GM12878 (cell line): ENCODE measurements around the gene GRB10. TPM values are rescaled to one million over a fixed set of nuclear protein-coding genes. Genes with fewer than 3 reads are reported as not detected.

Experiments used
- ATAC-seq: fragments of 200-7000 bp; cut with Tn5 transposase; 3 replicates; pipeline ENCODE4 v1.9.1; 2020; ENCODE audit warnings: mild to moderate bottlenecking, moderate library complexity
- BruUV-seq: library from RNA; stranded (reverse); fragments of 400-500 nt; replicated peaks from 2 replicates; lab custom pipeline; 2021; lab: Mats Ljungman, UMichigan
- CTCF ChIA-PET: fragments of 300-600 bp; sonication (Branson Sonifier 250); formaldehyde crosslinking; extraction: SDS; loops from one replicate; lab custom pipeline; 2021; ENCODE audit warnings: inconsistent platforms; lab: Yijun Ruan, JAX
- POLR2A ChIA-PET: fragments of 350-600 bp; formaldehyde crosslinking; extraction: SDS; loops from one replicate; lab custom pipeline; 2021; ENCODE audit warnings: inconsistent platforms; lab: Charles Lee
- RAD21 ChIA-PET: fragments of 300-600 bp; sonication (Branson Sonifier 250); formaldehyde crosslinking; loops from one replicate; lab custom pipeline; 2023; ENCODE audit warnings: antibody characterized with exemption; ENCODE audit not compliant: unreplicated experiment; lab: Charles Lee
- SMC1A ChIA-PET: fragments of 300-600 bp; sonication (Branson Sonifier 250); formaldehyde crosslinking; loops from one replicate; lab custom pipeline; 2023; ENCODE audit not compliant: unreplicated experiment, uncharacterized antibody; lab: Charles Lee
- DNase-seq: peaks from one replicate; pipeline ENCODE4 v3.0.0-alpha.2; 2011; ENCODE audit warnings: low read depth, low spot score
- FAIRE-seq: peaks from 3 replicates; lab custom pipeline; 2011; peaks lifted over from hg19 to GRCh38; lab: Jason Lieb, UNC
- H2AFZ ChIP-seq: 2 replicates; pipeline ENCODE4 v1.6.0; 2011; ENCODE audit warnings: low read depth, low read length, control low read depth; ENCODE audit not compliant: control insufficient read depth
- H3K27ac ChIP-seq: 2 replicates; pipeline ENCODE4 v1.5.1; 2011; ENCODE audit warnings: control low read depth; ENCODE audit not compliant: control insufficient read depth, insufficient read depth
- H3K27me3 ChIP-seq, 2 experiments: replicated peaks in 1 of 2; 2 replicates each; pipeline versions ENCODE4 v1.6.0 to v1.6.1; 2011; ENCODE audit warnings: low read length in 1 of 2; ENCODE audit not compliant: control insufficient read depth in 2 of 2, insufficient read depth in 2 of 2
- H3K36me3 ChIP-seq, 2 experiments: 2 replicates each; pipeline ENCODE4 v1.5.1; 2011; ENCODE audit warnings: low read length in 1 of 2; ENCODE audit not compliant: control insufficient read depth in 2 of 2, insufficient read depth in 2 of 2
- H3K4me1 ChIP-seq: 2 replicates; pipeline ENCODE4 v1.6.1; 2011; ENCODE audit warnings: mild to moderate bottlenecking, low read length, moderate library complexity, mixed read lengths; ENCODE audit not compliant: control insufficient read depth, insufficient read depth
- H3K4me2 ChIP-seq: 2 replicates; pipeline ENCODE4 v1.6.0; 2011; ENCODE audit warnings: control low read depth; ENCODE audit not compliant: control insufficient read depth, insufficient read depth
- H3K4me3 ChIP-seq: fragments of 200-600 bp; sonication (generic); 2 replicates; pipeline ENCODE4 v1.5.1; 2016
- H3K79me2 ChIP-seq: 2 replicates; pipeline ENCODE4 v1.6.0; 2011; ENCODE audit warnings: low read length; ENCODE audit not compliant: control insufficient read depth, insufficient read depth
- H3K9ac ChIP-seq: 2 replicates; pipeline ENCODE4 v1.8.0; 2011; ENCODE audit warnings: low read length, control low read depth, mixed read lengths; ENCODE audit not compliant: control insufficient read depth, insufficient read depth
- H3K9me3 ChIP-seq: replicated peaks from 3 replicates; pipeline ENCODE4 v1.5.1; 2011; ENCODE audit warnings: mild to moderate bottlenecking, low read length; ENCODE audit not compliant: control insufficient read depth, insufficient read depth
- H4K20me1 ChIP-seq: 2 replicates; pipeline ENCODE4 v1.6.0; 2011; ENCODE audit not compliant: control insufficient read depth, insufficient read depth
- CHD4 ChIP-seq: fragments of 200-600 bp; sonication (generic); IDR thresholded peaks from 2 replicates; pipeline ENCODE4 v1.6.1; 2016; ENCODE audit warnings: mild to moderate bottlenecking
- IKZF1 ChIP-seq: fragments of 450-650 bp; conservative IDR thresholded peaks from 2 replicates; pipeline ENCODE4 v1.6.1; 2017; ENCODE audit warnings: antibody characterized with exemption, mild to moderate bottlenecking
- RAD21 ChIP-seq: IDR thresholded peaks from 2 replicates; pipeline ENCODE4 v1.6.1; 2011; ENCODE audit warnings: mild to moderate bottlenecking, low read depth, low read length, moderate library complexity; ENCODE audit not compliant: insufficient read depth
- RFX5 ChIP-seq: IDR thresholded peaks from 2 replicates; pipeline ENCODE4 v1.6.1; 2011; ENCODE audit warnings: low read depth, low read length, improper control_type of control experiment
- WGBS: methylation state at CpG from one replicate; pipeline ENCODE4 v1.1.6; 2016; ENCODE audit warnings: low lambda C conversion rate; ENCODE audit not compliant: insufficient replicate concordance, insufficient coverage; ENCODE audit errors: missing lambda C conversion rate; 5-methylcytosine and 5-hydroxymethylcytosine counted together
- in situ Hi-C: fragments of 300-500 bp; cut with MboI; formaldehyde crosslinking; loops from 9 replicates; pipeline ENCODE4 v1.14.3; 2018; ENCODE audit warnings: mixed read lengths
- intact Hi-C: fragments of 100-400 bp; cut with micrococcal nuclease; formaldehyde crosslinking; loops from one replicate; pipeline ENCODE4 v1.14.2; 2022; ENCODE audit not compliant: unreplicated experiment
- polyA plus RNA-seq, 11 experiments: library from polyadenylated mRNA; depleted of rRNA in 4 of 11; unstranded in 6 of 11; stranded (reverse) in 5 of 11; fragments of >200 nt; fragmentation: Nextera tagmentation in 4 of 11; fragmentation: Illumina TruSeq in 1 of 11; extraction: Ambion mirVana in 4 of 11; extraction: Trizol in 1 of 11; gene quantifications; 1 replicate in 1 of 11; 2 replicates in 10 of 11; pipeline versions ENCODE4 v1.2.1 to v1.2.3, GENCODE V29; 2011 to 2016; ENCODE audit warnings: inconsistent platforms in 2 of 11, missing spikeins in 2 of 11, low read depth in 1 of 11
- total RNA-seq, 4 experiments: library from RNA; depleted of rRNA in 3 of 4; stranded (reverse); fragments of >200 nt in 3 of 4; fragmentation: Illumina TruSeq in 1 of 4; extraction: Trizol in 1 of 4; gene quantifications; 2 replicates each; pipeline versions ENCODE4 v1.2.1 to v1.2.3, GENCODE V29; 2013 to 2021
- TF ChIP-seq, protein P1 (sequence below): fragments of 450-650 bp; IDR thresholded peaks from 2 replicates; pipeline ENCODE4 v1.6.1; 2017; ENCODE audit warnings: mild to moderate bottlenecking, moderate library complexity
- TF ChIP-seq, protein P2 (sequence below): IDR thresholded peaks from 2 replicates; pipeline ENCODE4 v1.6.1; 2011; ENCODE audit warnings: borderline replicate concordance, low read depth, mild to moderate bottlenecking, moderate library complexity, low read length; ENCODE audit not compliant: insufficient read depth, poor library complexity, severe bottlenecking
- TF ChIP-seq, protein P3 (sequence below): IDR thresholded peaks from 2 replicates; pipeline ENCODE4 v1.6.1; 2012; ENCODE audit warnings: improper control_type of control experiment, low read depth, low read length; ENCODE audit not compliant: insufficient replicate concordance
- TF ChIP-seq, protein P4 (sequence below): IDR thresholded peaks from 2 replicates; pipeline ENCODE4 v1.6.1; 2011; ENCODE audit warnings: borderline replicate concordance, low read depth, mild to moderate bottlenecking, moderate library complexity, mixed read lengths, low read length; ENCODE audit not compliant: insufficient read depth; ENCODE audit errors: extremely low read length

The GRB10 gene
- total and polyA plus RNA-seq, 10 of the 15 experiments (the other 5 are each of a cell fraction or from before 2014, with no cell fraction given), result 0.04 to 0.33 TPM; not detected in 8

DNA sequence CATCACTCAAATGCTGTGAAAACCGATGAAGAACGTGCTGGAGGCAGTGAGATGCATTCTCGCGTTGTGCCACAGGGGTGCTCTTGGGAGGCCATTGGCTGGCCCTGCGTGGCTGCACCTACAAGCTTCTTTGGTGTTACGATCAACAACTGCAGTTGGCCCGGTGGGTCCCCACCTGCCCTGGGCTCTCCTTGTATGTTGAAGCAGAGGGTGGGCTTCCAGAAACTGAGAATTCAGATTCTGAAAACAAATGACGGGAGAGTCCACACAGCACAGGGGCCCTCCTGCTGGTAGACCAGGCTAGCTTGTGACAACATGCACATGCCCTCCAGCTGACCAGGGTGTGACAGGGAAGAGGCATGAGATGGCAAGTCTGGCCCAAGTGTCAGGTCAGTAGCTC lies 193.8 kb downstream of the GRB10 start:
- ChIA-PET RAD21 (no interaction called here), POLR2A (no interaction called here), SMC1A (no interaction called here), CTCF (interaction anchor here (1.2 kb wide), 1 partner anchor 18 kb away, joined by 3 read pairs; no protein-coding TSS in a partner anchor)
- DNase-seq (no peak), FAIRE-seq (no peak), ATAC-seq (no peak)
- no peaks in the 10 kb centered on the region; the same call in 1 of the 2 replicates for H4K20me1 ChIP-seq
- H3K9ac ChIP-seq, result no peak overlapping the region
- in situ Hi-C loops, result no loop called here
- H3K79me2 ChIP-seq, result no peaks in the 10 kb centered on the region
- H3K9me3 ChIP-seq, result peaks cover 2% of the 10 kb centered on the region; the same call in 1 of the 3 replicates
- H2AFZ ChIP-seq, result no peak overlapping the region
- H3K27ac ChIP-seq, result no peak overlapping the region
- intact Hi-C loops, result no loop called here
- H3K27me3 ChIP-seq, result peaks cover 2 to 4% of the 10 kb centered on the region in 2 experiments; a peak in 3 of 4 replicates
- BruUV-seq, result no TSS peak
- no peaks in the 10 kb centered on the region for H3K36me3 ChIP-seq
- H3K4me3 ChIP-seq, result no peak overlapping the region
- TF ChIP-seq, protein P1, sequence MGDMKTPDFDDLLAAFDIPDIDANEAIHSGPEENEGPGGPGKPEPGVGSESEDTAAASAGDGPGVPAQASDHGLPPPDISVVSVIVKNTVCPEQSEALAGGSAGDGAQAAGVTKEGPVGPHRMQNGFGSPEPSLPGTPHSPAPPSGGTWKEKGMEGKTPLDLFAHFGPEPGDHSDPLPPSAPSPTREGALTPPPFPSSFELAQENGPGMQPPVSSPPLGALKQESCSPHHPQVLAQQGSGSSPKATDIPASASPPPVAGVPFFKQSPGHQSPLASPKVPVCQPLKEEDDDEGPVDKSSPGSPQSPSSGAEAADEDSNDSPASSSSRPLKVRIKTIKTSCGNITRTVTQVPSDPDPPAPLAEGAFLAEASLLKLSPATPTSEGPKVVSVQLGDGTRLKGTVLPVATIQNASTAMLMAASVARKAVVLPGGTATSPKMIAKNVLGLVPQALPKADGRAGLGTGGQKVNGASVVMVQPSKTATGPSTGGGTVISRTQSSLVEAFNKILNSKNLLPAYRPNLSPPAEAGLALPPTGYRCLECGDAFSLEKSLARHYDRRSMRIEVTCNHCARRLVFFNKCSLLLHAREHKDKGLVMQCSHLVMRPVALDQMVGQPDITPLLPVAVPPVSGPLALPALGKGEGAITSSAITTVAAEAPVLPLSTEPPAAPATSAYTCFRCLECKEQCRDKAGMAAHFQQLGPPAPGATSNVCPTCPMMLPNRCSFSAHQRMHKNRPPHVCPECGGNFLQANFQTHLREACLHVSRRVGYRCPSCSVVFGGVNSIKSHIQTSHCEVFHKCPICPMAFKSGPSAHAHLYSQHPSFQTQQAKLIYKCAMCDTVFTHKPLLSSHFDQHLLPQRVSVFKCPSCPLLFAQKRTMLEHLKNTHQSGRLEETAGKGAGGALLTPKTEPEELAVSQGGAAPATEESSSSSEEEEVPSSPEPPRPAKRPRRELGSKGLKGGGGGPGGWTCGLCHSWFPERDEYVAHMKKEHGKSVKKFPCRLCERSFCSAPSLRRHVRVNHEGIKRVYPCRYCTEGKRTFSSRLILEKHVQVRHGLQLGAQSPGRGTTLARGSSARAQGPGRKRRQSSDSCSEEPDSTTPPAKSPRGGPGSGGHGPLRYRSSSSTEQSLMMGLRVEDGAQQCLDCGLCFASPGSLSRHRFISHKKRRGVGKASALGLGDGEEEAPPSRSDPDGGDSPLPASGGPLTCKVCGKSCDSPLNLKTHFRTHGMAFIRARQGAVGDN, result no peak
- TF ChIP-seq RFX5 (no peak), IKZF1 (no peak), RAD21 (no peak), CHD4 (no peak)
- TF ChIP-seq, protein P2, sequence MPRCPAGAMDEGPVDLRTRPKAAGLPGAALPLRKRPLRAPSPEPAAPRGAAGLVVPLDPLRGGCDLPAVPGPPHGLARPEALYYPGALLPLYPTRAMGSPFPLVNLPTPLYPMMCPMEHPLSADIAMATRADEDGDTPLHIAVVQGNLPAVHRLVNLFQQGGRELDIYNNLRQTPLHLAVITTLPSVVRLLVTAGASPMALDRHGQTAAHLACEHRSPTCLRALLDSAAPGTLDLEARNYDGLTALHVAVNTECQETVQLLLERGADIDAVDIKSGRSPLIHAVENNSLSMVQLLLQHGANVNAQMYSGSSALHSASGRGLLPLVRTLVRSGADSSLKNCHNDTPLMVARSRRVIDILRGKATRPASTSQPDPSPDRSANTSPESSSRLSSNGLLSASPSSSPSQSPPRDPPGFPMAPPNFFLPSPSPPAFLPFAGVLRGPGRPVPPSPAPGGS, result no peak
- TF ChIP-seq, protein P3, sequence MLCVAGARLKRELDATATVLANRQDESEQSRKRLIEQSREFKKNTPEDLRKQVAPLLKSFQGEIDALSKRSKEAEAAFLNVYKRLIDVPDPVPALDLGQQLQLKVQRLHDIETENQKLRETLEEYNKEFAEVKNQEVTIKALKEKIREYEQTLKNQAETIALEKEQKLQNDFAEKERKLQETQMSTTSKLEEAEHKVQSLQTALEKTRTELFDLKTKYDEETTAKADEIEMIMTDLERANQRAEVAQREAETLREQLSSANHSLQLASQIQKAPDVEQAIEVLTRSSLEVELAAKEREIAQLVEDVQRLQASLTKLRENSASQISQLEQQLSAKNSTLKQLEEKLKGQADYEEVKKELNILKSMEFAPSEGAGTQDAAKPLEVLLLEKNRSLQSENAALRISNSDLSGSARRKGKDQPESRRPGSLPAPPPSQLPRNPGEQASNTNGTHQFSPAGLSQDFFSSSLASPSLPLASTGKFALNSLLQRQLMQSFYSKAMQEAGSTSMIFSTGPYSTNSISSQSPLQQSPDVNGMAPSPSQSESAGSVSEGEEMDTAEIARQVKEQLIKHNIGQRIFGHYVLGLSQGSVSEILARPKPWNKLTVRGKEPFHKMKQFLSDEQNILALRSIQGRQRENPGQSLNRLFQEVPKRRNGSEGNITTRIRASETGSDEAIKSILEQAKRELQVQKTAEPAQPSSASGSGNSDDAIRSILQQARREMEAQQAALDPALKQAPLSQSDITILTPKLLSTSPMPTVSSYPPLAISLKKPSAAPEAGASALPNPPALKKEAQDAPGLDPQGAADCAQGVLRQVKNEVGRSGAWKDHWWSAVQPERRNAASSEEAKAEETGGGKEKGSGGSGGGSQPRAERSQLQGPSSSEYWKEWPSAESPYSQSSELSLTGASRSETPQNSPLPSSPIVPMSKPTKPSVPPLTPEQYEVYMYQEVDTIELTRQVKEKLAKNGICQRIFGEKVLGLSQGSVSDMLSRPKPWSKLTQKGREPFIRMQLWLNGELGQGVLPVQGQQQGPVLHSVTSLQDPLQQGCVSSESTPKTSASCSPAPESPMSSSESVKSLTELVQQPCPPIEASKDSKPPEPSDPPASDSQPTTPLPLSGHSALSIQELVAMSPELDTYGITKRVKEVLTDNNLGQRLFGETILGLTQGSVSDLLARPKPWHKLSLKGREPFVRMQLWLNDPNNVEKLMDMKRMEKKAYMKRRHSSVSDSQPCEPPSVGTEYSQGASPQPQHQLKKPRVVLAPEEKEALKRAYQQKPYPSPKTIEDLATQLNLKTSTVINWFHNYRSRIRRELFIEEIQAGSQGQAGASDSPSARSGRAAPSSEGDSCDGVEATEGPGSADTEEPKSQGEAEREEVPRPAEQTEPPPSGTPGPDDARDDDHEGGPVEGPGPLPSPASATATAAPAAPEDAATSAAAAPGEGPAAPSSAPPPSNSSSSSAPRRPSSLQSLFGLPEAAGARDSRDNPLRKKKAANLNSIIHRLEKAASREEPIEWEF, result no peak
- TF ChIP-seq, protein P4, sequence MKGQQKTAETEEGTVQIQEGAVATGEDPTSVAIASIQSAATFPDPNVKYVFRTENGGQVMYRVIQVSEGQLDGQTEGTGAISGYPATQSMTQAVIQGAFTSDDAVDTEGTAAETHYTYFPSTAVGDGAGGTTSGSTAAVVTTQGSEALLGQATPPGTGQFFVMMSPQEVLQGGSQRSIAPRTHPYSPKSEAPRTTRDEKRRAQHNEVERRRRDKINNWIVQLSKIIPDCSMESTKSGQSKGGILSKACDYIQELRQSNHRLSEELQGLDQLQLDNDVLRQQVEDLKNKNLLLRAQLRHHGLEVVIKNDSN, result no peak
- no peak overlapping the region for H3K4me2 ChIP-seq
- no peaks in the 10 kb centered on the region for H3K4me1 ChIP-seq
- 42% methylated on average over 8 of the region's 8 CpGs for WGBS
